Smooth muscle cell (in vitro differentiated cells): ENCODE results near the gene CREB5. TPM values are rescaled to one million over a fixed set of nuclear protein-coding genes. Genes with fewer than 3 reads are reported as not detected.

ENCODE experiments used
- DNase-seq: peaks from one replicate; lab custom pipeline; 2025; ENCODE audit not compliant: unreplicated experiment; lab: John Stamatoyannopoulos, UW
- H2AFZ ChIP-seq: fragments of 200-600 bp; sonication (generic); 2 replicates; pipeline ENCODE4 v1.6.0; 2016; ENCODE audit warnings: antibody characterized with exemption, low read depth, mild to moderate bottlenecking
- H3F3A ChIP-seq: fragments of 200-600 bp; sonication (generic); 2 replicates; pipeline ENCODE4 v1.6.0; 2017; ENCODE audit warnings: antibody characterized with exemption, low read depth
- H3K27ac ChIP-seq: fragments of 200-600 bp; sonication (generic); 2 replicates; pipeline ENCODE4 v1.5.1; 2016; ENCODE audit warnings: low read depth, mild to moderate bottlenecking
- H3K27me3 ChIP-seq: fragments of 200-600 bp; sonication (generic); 2 replicates; pipeline ENCODE4 v1.6.1; 2016; ENCODE audit warnings: low read depth, mild to moderate bottlenecking
- H3K36me3 ChIP-seq: fragments of 200-600 bp; sonication (generic); 2 replicates; pipeline ENCODE4 v1.5.1; 2016; ENCODE audit warnings: low read depth
- H3K4me1 ChIP-seq: fragments of 200-600 bp; sonication (generic); 2 replicates; pipeline ENCODE4 v1.5.1; 2016; ENCODE audit warnings: low read depth
- H3K4me2 ChIP-seq: fragments of 200-600 bp; sonication (generic); 2 replicates; pipeline ENCODE4 v1.6.0; 2016; ENCODE audit warnings: mild to moderate bottlenecking
- H3K4me3 ChIP-seq: fragments of 200-600 bp; sonication (generic); 2 replicates; pipeline ENCODE4 v1.5.1; 2016; ENCODE audit warnings: mild to moderate bottlenecking
- H3K79me2 ChIP-seq: fragments of 200-600 bp; sonication (generic); 2 replicates; pipeline ENCODE4 v1.6.0; 2016; ENCODE audit warnings: low read depth, mild to moderate bottlenecking
- H3K9ac ChIP-seq: fragments of 200-600 bp; sonication (generic); 2 replicates; pipeline ENCODE4 v1.6.0; 2016; ENCODE audit warnings: low read depth
- H3K9me3 ChIP-seq: fragments of 200-600 bp; sonication (generic); replicated peaks from 2 replicates; pipeline ENCODE4 v1.5.1; 2016; ENCODE audit warnings: low read depth
- H4K20me1 ChIP-seq: fragments of 200-600 bp; sonication (generic); 2 replicates; pipeline ENCODE4 v1.6.0; 2016; ENCODE audit warnings: low read depth
- CTCF ChIP-seq: fragments of 200-600 bp; sonication (generic); IDR thresholded peaks from 2 replicates; pipeline ENCODE4 v1.5.1; 2017; ENCODE audit warnings: borderline replicate concordance, mild to moderate bottlenecking, antibody characterized with exemption; ENCODE audit not compliant: insufficient read depth, poor library complexity, severe bottlenecking
- WGBS: methylation state at CpG from one replicate; pipeline ENCODE4 v1.1.7; 2016; ENCODE audit warnings: low lambda C conversion rate; 5-methylcytosine and 5-hydroxymethylcytosine counted together
- polyA plus RNA-seq: library from polyadenylated mRNA; unstranded; fragments of >200 nt; fragmentation: Nextera tagmentation; extraction: Ambion mirVana; gene quantifications from 2 replicates; pipeline ENCODE4 v1.2.1, GENCODE V29; 2016
- total RNA-seq: library from RNA; depleted of rRNA; stranded (reverse); fragments of >200 nt; gene quantifications from 2 replicates; pipeline ENCODE4 v1.2.3, GENCODE V29; 2014

CREB5 gene
- total and polyA plus RNA-seq, 2 experiments from 2014 or later: 6.2 to 18.2 TPM

- Histone ChIP-seq H3K4me2 (peak overlapping the region; percentile 67), H3K79me2 (no peaks in the 10 kb centered on the region), H3K36me3 (no peaks in the 10 kb centered on the region), H3K9ac (no peak overlapping the region), H3K9me3 (no peaks in the 10 kb centered on the region), H3K27me3 (peaks cover 11% of the 10 kb centered on the region), H3K4me1 (peaks cover 16% of the 10 kb centered on the region), H3K4me3 (no peak overlapping the region), H4K20me1 (peaks cover 2% of the 10 kb centered on the region), H3F3A (peaks cover 6% of the 10 kb centered on the region), H3K27ac (peak overlapping the region; percentile 12), H2AFZ (no peak overlapping the region)
- peak; percentile 8 for DNase-seq
- TF ChIP-seq CTCF: no peak
- 9% methylated on average over 4 of the region's 4 CpGs for WGBS
Observed at GRCh38 chr7:28433699-28434219, 21.4 kb downstream of the CREB5 start.

- Histone ChIP-seq H3K36me3 (no peaks in the 10 kb centered on the region), H3K27me3 (peaks cover 16% of the 10 kb centered on the region), H3K4me1 (peaks cover 16% of the 10 kb centered on the region), H3K27ac (no peak overlapping the region), H3K4me3 (no peak overlapping the region), H3K9me3 (no peaks in the 10 kb centered on the region), H3K79me2 (no peaks in the 10 kb centered on the region), H2AFZ (no peak overlapping the region), H3K4me2 (no peak overlapping the region), H4K20me1 (peaks cover 2% of the 10 kb centered on the region), H3K9ac (no peak overlapping the region), H3F3A (peaks cover 6% of the 10 kb centered on the region)
- no peak for DNase-seq
- TF ChIP-seq CTCF: no peak
- WGBS: 69% methylated on average over 1 of the region's 1 CpG
Observed at GRCh38 chr7:28434510-28434909, 22.2 kb downstream of the CREB5 start.

- Histone ChIP-seq H3K4me2 (no peak overlapping the region), H3K9ac (no peak overlapping the region), H3K27ac (no peak overlapping the region), H2AFZ (no peak overlapping the region), H3K27me3 (peaks cover 16% of the 10 kb centered on the region), H3K9me3 (no peaks in the 10 kb centered on the region), H4K20me1 (peaks cover 2% of the 10 kb centered on the region), H3K4me1 (peaks cover 16% of the 10 kb centered on the region), H3K79me2 (no peaks in the 10 kb centered on the region), H3F3A (peaks cover 6% of the 10 kb centered on the region), H3K36me3 (no peaks in the 10 kb centered on the region), H3K4me3 (no peak overlapping the region)
- no peak for DNase-seq
- 64% methylated on average over 4 of the region's 4 CpGs for WGBS
- no peak for TF ChIP-seq CTCF
Observed at GRCh38 chr7:28435152-28435551, 22.8 kb downstream of the CREB5 start.

- Histone ChIP-seq H4K20me1 (peaks cover 2% of the 10 kb centered on the region), H3K4me3 (no peak overlapping the region), H3K4me2 (no peak overlapping the region), H3F3A (peaks cover 6% of the 10 kb centered on the region), H2AFZ (no peak overlapping the region), H3K36me3 (no peaks in the 10 kb centered on the region), H3K27me3 (peaks cover 16% of the 10 kb centered on the region), H3K4me1 (peaks cover 16% of the 10 kb centered on the region), H3K9me3 (no peaks in the 10 kb centered on the region), H3K79me2 (no peaks in the 10 kb centered on the region), H3K9ac (no peak overlapping the region), H3K27ac (no peak overlapping the region)
- 82% methylated on average over 2 of the region's 2 CpGs for WGBS
- DNase-seq: no peak
- TF ChIP-seq CTCF: no peak
Observed at GRCh38 chr7:28435732-28436378, 23.5 kb downstream of the CREB5 start.
